IMR-90 (cell line): ENCODE measurements around the gene HPS4. TPM values are rescaled to one million over a fixed set of nuclear protein-coding genes. Genes with fewer than 3 reads are reported as not detected.

Experiments used
- ATAC-seq: fragments of 200-7000 bp; cut with Tn5 transposase; 2 replicates; pipeline ENCODE4 v1.9.1; 2020; ENCODE audit warnings: low read depth, mild to moderate bottlenecking, moderate library complexity
- BruUV-seq: library from RNA; stranded (reverse); fragments of 400-500 nt; replicated peaks from 2 replicates; lab custom pipeline; 2021; lab: Mats Ljungman, UMichigan
- CTCF ChIA-PET: fragments of 300-600 bp; formaldehyde crosslinking; extraction: SDS; loops from one replicate; lab custom pipeline; 2021; ENCODE audit warnings: antibody characterized with exemption; lab: Yijun Ruan, JAX
- POLR2A ChIA-PET: fragments of 300-600 bp; sonication (Branson Sonifier 250); formaldehyde crosslinking; loops from one replicate; lab custom pipeline; 2022; ENCODE audit warnings: antibody characterized with exemption; ENCODE audit not compliant: unreplicated experiment; lab: Charles Lee
- DNase-seq: peaks from one replicate; pipeline ENCODE4 v3.0.0; 2013
- H2AFZ ChIP-seq: replicated peaks from 2 replicates; pipeline ENCODE3; 2013; ENCODE audit warnings: low read length, mild to moderate bottlenecking; ENCODE audit not compliant: poor library complexity
- H2AK5ac ChIP-seq: 2 replicates; pipeline ENCODE4 v1.6.1; 2013; ENCODE audit warnings: low read depth, low read length, inconsistent platforms
- H2AK9ac ChIP-seq: replicated peaks from 2 replicates; pipeline ENCODE3; 2013; ENCODE audit warnings: mild to moderate bottlenecking, low read depth, low read length, moderate library complexity; ENCODE audit not compliant: poor library complexity
- H2BK120ac ChIP-seq: 2 replicates; pipeline ENCODE4 v1.6.1; 2013; ENCODE audit warnings: low read depth, low read length, inconsistent platforms
- H2BK15ac ChIP-seq: 3 replicates; pipeline ENCODE4 v1.6.1; 2013; ENCODE audit warnings: low read depth, low read length, inconsistent platforms
- H2BK20ac ChIP-seq: 2 replicates; pipeline ENCODE4 v1.6.1; 2013; ENCODE audit warnings: low read depth, mild to moderate bottlenecking, inconsistent platforms, low read length, moderate library complexity
- H2BK5ac ChIP-seq: 2 replicates; pipeline ENCODE4 v1.6.1; 2013; ENCODE audit warnings: mild to moderate bottlenecking, low read depth, low read length, inconsistent platforms; ENCODE audit not compliant: poor library complexity, severe bottlenecking
- H3K14ac ChIP-seq: replicated peaks from 2 replicates; pipeline ENCODE4 v1.6.1; 2013; ENCODE audit warnings: low read depth, low read length, inconsistent platforms
- H3K18ac ChIP-seq: 2 replicates; pipeline ENCODE4 v1.6.1; 2013; ENCODE audit warnings: low read depth, low read length, control low read depth
- H3K23ac ChIP-seq: 2 replicates; pipeline ENCODE4 v1.6.1; 2013; ENCODE audit warnings: low read depth, low read length, inconsistent platforms
- H3K27ac ChIP-seq: 2 replicates; pipeline ENCODE4 v1.5.1; 2013; ENCODE audit warnings: mild to moderate bottlenecking, control low read depth, low read length; ENCODE audit not compliant: insufficient read depth
- H3K27me3 ChIP-seq: 2 replicates; pipeline ENCODE4 v1.6.1; 2013; ENCODE audit warnings: low read length; ENCODE audit not compliant: control insufficient read depth, insufficient read depth
- H3K36me3 ChIP-seq: 2 replicates; pipeline ENCODE4 v1.6.1; 2013; ENCODE audit warnings: low read length, mixed read lengths; ENCODE audit not compliant: control insufficient read depth, insufficient read depth
- H3K4ac ChIP-seq: 2 replicates; pipeline ENCODE4 v1.6.1; 2013; ENCODE audit warnings: low read depth, low read length, inconsistent platforms
- H3K4me1 ChIP-seq: 2 replicates; pipeline ENCODE4 v1.6.1; 2013; ENCODE audit warnings: low read length, mixed read lengths; ENCODE audit not compliant: control insufficient read depth, insufficient read depth
- H3K4me2 ChIP-seq: 2 replicates; pipeline ENCODE4 v1.6.1; 2013; ENCODE audit warnings: low read depth, mild to moderate bottlenecking, control low read depth, low read length, moderate library complexity
- H3K4me3 ChIP-seq: 2 replicates; pipeline ENCODE4 v1.5.1; 2013; ENCODE audit warnings: low read depth, mild to moderate bottlenecking, control low read depth, low read length, moderate library complexity; ENCODE audit not compliant: insufficient read depth
- H3K56ac ChIP-seq: 2 replicates; pipeline ENCODE4 v1.6.1; 2013; ENCODE audit warnings: low read length, inconsistent platforms; ENCODE audit not compliant: insufficient read depth; ENCODE audit errors: extremely low read depth
- H3K79me1 ChIP-seq, 2 experiments: 2 replicates each; pipeline ENCODE4 v1.6.1; 2013; ENCODE audit warnings: low read length in 2 of 2, inconsistent platforms in 1 of 2, low read depth in 1 of 2
- H3K9ac ChIP-seq: 2 replicates; pipeline ENCODE4 v1.6.1; 2013; ENCODE audit warnings: low read depth, low read length, control low read depth
- H3K9me1 ChIP-seq: 2 replicates; pipeline ENCODE4 v1.6.1; 2013; ENCODE audit warnings: low read length, inconsistent platforms; ENCODE audit not compliant: insufficient read depth
- H3K9me3 ChIP-seq: 2 replicates; pipeline ENCODE4 v1.6.1; 2013; ENCODE audit warnings: low read length; ENCODE audit not compliant: control insufficient read depth, insufficient read depth
- H4K20me1 ChIP-seq: 2 replicates; pipeline ENCODE4 v1.6.1; 2013; ENCODE audit warnings: low read length, inconsistent platforms; ENCODE audit not compliant: insufficient read depth
- H4K5ac ChIP-seq: 2 replicates; pipeline ENCODE4 v1.6.1; 2013; ENCODE audit warnings: mild to moderate bottlenecking, low read depth, low read length, control low read depth
- H4K8ac ChIP-seq, 2 experiments: 2 replicates each; pipeline ENCODE4 v1.6.1; 2013; ENCODE audit warnings: low read depth in 2 of 2, low read length in 2 of 2, control low read depth in 1 of 2, inconsistent platforms in 1 of 2
- H4K91ac ChIP-seq: 2 replicates; pipeline ENCODE4 v1.6.1; 2013; ENCODE audit warnings: low read depth, low read length, inconsistent platforms; ENCODE audit not compliant: insufficient read depth
- BHLHE40 ChIP-seq: fragments of 150-350 bp; IDR thresholded peaks from 2 replicates; pipeline ENCODE4 v1.6.1; 2016; ENCODE audit warnings: mild to moderate bottlenecking, low read depth, low read length
- CEBPB ChIP-seq: IDR thresholded peaks from 2 replicates; pipeline ENCODE4 v1.6.1; 2012; ENCODE audit warnings: low read depth, low read length, improper control_type of control experiment
- CHD1 ChIP-seq: IDR thresholded peaks from 2 replicates; pipeline ENCODE4 v1.6.1; 2012; ENCODE audit warnings: low read depth, low read length, improper control_type of control experiment
- CTCF ChIP-seq: conservative IDR thresholded peaks from 2 replicates; pipeline ENCODE4 v1.5.1; 2012; ENCODE audit warnings: mild to moderate bottlenecking, low read depth, low read length, improper control_type of control experiment
- ELK1 ChIP-seq: fragments of 150-350 bp; IDR thresholded peaks from 2 replicates; pipeline ENCODE4 v1.6.1; 2016; ENCODE audit warnings: low read depth, mild to moderate bottlenecking, low read length, moderate library complexity, borderline replicate concordance
- FOS ChIP-seq: fragments of 150-350 bp; IDR thresholded peaks from 2 replicates; pipeline ENCODE4 v1.6.1; 2016; ENCODE audit warnings: low read depth, low read length
- MAZ ChIP-seq: IDR thresholded peaks from 2 replicates; pipeline ENCODE4 v1.6.1; 2012; ENCODE audit warnings: low read depth, mild to moderate bottlenecking, low read length, improper control_type of control experiment, moderate library complexity, borderline replicate concordance
- MXI1 ChIP-seq: IDR thresholded peaks from 2 replicates; pipeline ENCODE4 v1.6.1; 2012; ENCODE audit warnings: low read depth, mild to moderate bottlenecking, low read length, moderate library complexity, borderline replicate concordance
- NFE2L2 ChIP-seq: fragments of 150-350 bp; IDR thresholded peaks from 2 replicates; pipeline ENCODE4 v1.6.1; 2016; ENCODE audit warnings: low read depth, mild to moderate bottlenecking, low read length
- POLR2A ChIP-seq: IDR thresholded peaks from 2 replicates; pipeline ENCODE4 v1.6.1; 2012; ENCODE audit warnings: mild to moderate bottlenecking, low read depth, low read length
- RAD21 ChIP-seq: IDR thresholded peaks from 2 replicates; pipeline ENCODE4 v1.6.1; 2012; ENCODE audit warnings: low read length, improper control_type of control experiment
- RCOR1 ChIP-seq: IDR thresholded peaks from 2 replicates; pipeline ENCODE4 v1.6.1; 2012; ENCODE audit warnings: mild to moderate bottlenecking, low read length, improper control_type of control experiment; ENCODE audit not compliant: insufficient replicate concordance
- RFX5 ChIP-seq: IDR thresholded peaks from 2 replicates; pipeline ENCODE4 v1.8.0; 2012; ENCODE audit warnings: low read depth, mild to moderate bottlenecking, low read length, moderate library complexity
- SMC3 ChIP-seq: fragments of 150-350 bp; IDR thresholded peaks from 2 replicates; pipeline ENCODE4 v1.6.1; 2016; ENCODE audit warnings: low read depth, mild to moderate bottlenecking, antibody characterized with exemption, low read length, moderate library complexity
- USF2 ChIP-seq: fragments of 150-350 bp; IDR thresholded peaks from 2 replicates; pipeline ENCODE4 v1.6.1; 2017; ENCODE audit warnings: mild to moderate bottlenecking, antibody characterized with exemption, low read length, low read depth
- whole genome bisulfite sequencing, 2 experiments: methylation state at CpG; one replicate each; pipeline versions ENCODE4 v1.1.5 to v1.1.7; 2013; ENCODE audit warnings: missing lambda C conversion rate in 2 of 2; ENCODE audit not compliant: insufficient read length in 1 of 2; ENCODE audit errors: extremely low coverage in 2 of 2; 5-methylcytosine and 5-hydroxymethylcytosine counted together
- dilution Hi-C: fragments of 300-500 bp; cut with HindIII; formaldehyde crosslinking; loops from one replicate; pipeline ENCODE4 v1.14.3; 2018; ENCODE audit warnings: low sequenced_read_pairs; ENCODE audit not compliant: unreplicated experiment
- in situ Hi-C: fragments of 300-500 bp; cut with MboI; formaldehyde crosslinking; loops from 3 replicates; pipeline ENCODE4 v1.14.3; 2019; ENCODE audit warnings: low sequenced_read_pairs, inconsistent platforms, mixed read lengths
- intact Hi-C: fragments of 100-400 bp; cut with micrococcal nuclease; formaldehyde crosslinking; loops from 2 replicates; pipeline ENCODE4 v1.10.0; 2022
- polyA plus RNA-seq, 3 experiments: library from polyadenylated mRNA; depleted of rRNA; stranded (reverse); fragments of >200 nt; gene quantifications; 2 replicates each; pipeline ENCODE4 v1.2.3, GENCODE V29; 2012; ENCODE audit warnings: low replicate concordance in 1 of 3
- total RNA-seq: library from RNA; depleted of rRNA; stranded (reverse); fragments of >200 nt; gene quantifications from 2 replicates; pipeline ENCODE4 v1.2.3, GENCODE V29; 2012

The HPS4 gene
- total and polyA plus RNA-seq, 2 of the 4 experiments (the other 2 are of a cell fraction) = 15.8 to 19.0 TPM

GRCh38 chr22:26516503-26516902 is 32.9 kb upstream of the HPS4 start:
- no peak overlapping the region for H2BK20ac ChIP-seq
- H4K20me1 ChIP-seq = no peaks in the 10 kb centered on the region
- H3K23ac ChIP-seq = no peak overlapping the region
- H3K36me3 ChIP-seq = no peaks in the 10 kb centered on the region
- H3K4me1 ChIP-seq = peaks cover 2% of the 10 kb centered on the region
- no peak overlapping the region for H3K4ac ChIP-seq
- ATAC-seq (no peak), DNase-seq (no peak)
- H3K18ac ChIP-seq = no peak overlapping the region
- POLR2A ChIA-PET = no interaction called here
- H3K4me2 ChIP-seq = no peak overlapping the region
- no peak overlapping the region for H3K4me3 ChIP-seq
- H3K27ac ChIP-seq = no peak overlapping the region
- no peak overlapping the region for H2BK15ac ChIP-seq
- TF ChIP-seq MXI1 (no peak), RFX5 (no peak), SMC3 (no peak), RAD21 (no peak), BHLHE40 (no peak), ELK1 (no peak), CTCF (no peak), NFE2L2 (no peak), POLR2A (no peak), CHD1 (no peak), MAZ (no peak), RCOR1 (no peak), USF2 (no peak), FOS (no peak), CEBPB (no peak)
- H4K8ac ChIP-seq = no peak overlapping the region
- H3K27me3 ChIP-seq = no peaks in the 10 kb centered on the region
- peaks cover 24% of the 10 kb centered on the region in 2 experiments for H3K79me1 ChIP-seq
- no peak overlapping the region for H3K14ac ChIP-seq
- H3K9me1 ChIP-seq = peaks cover 1% of the 10 kb centered on the region
- no peak overlapping the region for H3K56ac ChIP-seq
- CTCF ChIA-PET = no interaction called here
- BruUV-seq = no TSS peak
- intact Hi-C loops (no loop called here), dilution Hi-C loops (no loop called here), in situ Hi-C loops (no loop called here)
- no peak overlapping the region for H2BK5ac ChIP-seq
- no peak overlapping the region for H4K91ac ChIP-seq
- no peak overlapping the region for H2BK120ac ChIP-seq
- no peak overlapping the region for H4K5ac ChIP-seq
- WGBS, 2 experiments = 100% methylated on average over 1 of the region's 1 CpG; no CpG with 5 or more reads in 1 of the 2 experiments
- H3K9ac ChIP-seq = no peak overlapping the region
- H2AK9ac ChIP-seq = no peak overlapping the region
- H2AFZ ChIP-seq = no peak overlapping the region
- no peak overlapping the region for H2AK5ac ChIP-seq
- no peaks in the 10 kb centered on the region for H3K9me3 ChIP-seq
